HepG2 (cell line): ENCODE measurements around the gene GRAMD1A. TPM values are rescaled to one million over a fixed set of nuclear protein-coding genes. Genes with fewer than 3 reads are reported as not detected.
A peak's percentile ranks its signal among the peaks of the same experiment; 100 is the strongest.

Experiments used
- AGO1 ChIP-seq: fragments of 200-400 bp; formaldehyde crosslinking; IDR thresholded peaks from 2 replicates; pipeline ENCODE4 v1.6.1; 2017; ENCODE audit warnings: mild to moderate bottlenecking, low read depth, low read length, moderate library complexity; ENCODE audit not compliant: poor library complexity, severe bottlenecking
- FOXK2 ChIP-seq: fragments of 450-650 bp; IDR thresholded peaks from 2 replicates; pipeline ENCODE4 v1.6.1; 2016
- KDM2A ChIP-seq: sonication (generic); formaldehyde crosslinking; IDR thresholded peaks from 2 replicates; pipeline ENCODE4 v1.4.0; 2020; ENCODE audit warnings: low read depth, missing genetic modification reagents, borderline replicate concordance
- KLF6 ChIP-seq: IDR thresholded peaks from 2 replicates; pipeline ENCODE4 v1.8.0; 2016; ENCODE audit warnings: missing biosample characterization, missing genetic modification reagents
- MBNL3 ChIP-seq: fragments of 250-450 bp; sonication (Bioruptor Pico); conservative IDR thresholded peaks from 2 replicates; pipeline ENCODE4 v1.8.0; 2022; ENCODE audit warnings: mild to moderate bottlenecking, inconsistent platforms
- POLR2G ChIP-seq: fragments of 200-400 bp; formaldehyde crosslinking; IDR thresholded peaks from 2 replicates; pipeline ENCODE4 v1.6.1; 2018; ENCODE audit warnings: mild to moderate bottlenecking, low read depth, low read length, moderate library complexity
- SRSF1 ChIP-seq: fragments of 200-400 bp; formaldehyde crosslinking; optimal IDR thresholded peaks from 2 replicates; pipeline ENCODE3; 2017; ENCODE audit warnings: mild to moderate bottlenecking, low read depth, low read length, moderate library complexity
- ZBTB2 ChIP-seq: sonication (generic); formaldehyde crosslinking; IDR thresholded peaks from 2 replicates; pipeline ENCODE4 v1.8.0; 2022; ENCODE audit warnings: low read depth, missing genetic modification reagents
- ZFX ChIP-seq: sonication (generic); formaldehyde crosslinking; IDR thresholded peaks from 2 replicates; pipeline ENCODE4 v1.4.0; 2020; ENCODE audit warnings: mild to moderate bottlenecking, low read depth, missing genetic modification reagents, moderate library complexity
- ZNF3 ChIP-seq: IDR thresholded peaks from 2 replicates; pipeline ENCODE4 v1.7.0; 2017; ENCODE audit warnings: inconsistent platforms
- ZNF382 ChIP-seq: sonication (generic); formaldehyde crosslinking; IDR thresholded peaks from 2 replicates; pipeline ENCODE4 v1.5.0; 2020; ENCODE audit warnings: missing genetic modification reagents, mild to moderate bottlenecking, borderline replicate concordance
- ZNF574 ChIP-seq: sonication (generic); formaldehyde crosslinking; IDR thresholded peaks from 2 replicates; pipeline ENCODE4 v1.4.0; 2020; ENCODE audit warnings: missing genetic modification reagents
- polyA plus RNA-seq, 8 experiments: library from polyadenylated mRNA; depleted of rRNA in 3 of 8; stranded (reverse) in 7 of 8; unstranded in 1 of 8; fragments of >200 nt; fragmentation: Illumina TruSeq in 4 of 8; extraction: Trizol in 4 of 8; gene quantifications; 2 replicates each; pipeline versions ENCODE4 v1.2.1 to v1.2.3, GENCODE V29; 2011 to 2016; ENCODE audit warnings: low read depth in 4 of 8, missing spikeins in 1 of 8, mixed read lengths in 1 of 8; ENCODE audit not compliant: insufficient read depth in 1 of 8
- total RNA-seq, 5 experiments: library from RNA; depleted of rRNA; stranded (reverse); fragments of >200 nt; fragmentation: Illumina TruSeq; extraction: Trizol; gene quantifications; 2 replicates each; pipeline ENCODE4 v1.2.3, GENCODE V29; 2016; ENCODE audit warnings: low read depth in 1 of 5
- TF ChIP-seq, protein P1 (sequence below): sonication (generic); formaldehyde crosslinking; IDR thresholded peaks from 2 replicates; pipeline ENCODE4 v1.8.1; 2023; ENCODE audit warnings: mild to moderate bottlenecking, inconsistent platforms, moderate library complexity, missing genetic modification reagents, borderline replicate concordance
- TF ChIP-seq, protein P2 (sequence below): sonication (generic); formaldehyde crosslinking; IDR thresholded peaks from 2 replicates; pipeline ENCODE4 v1.8.1; 2023; ENCODE audit warnings: mild to moderate bottlenecking, moderate library complexity, missing genetic modification reagents
- TF ChIP-seq, protein P3 (sequence below): sonication (generic); formaldehyde crosslinking; IDR thresholded peaks from 2 replicates; pipeline ENCODE4 v1.8.0; 2022; ENCODE audit warnings: mild to moderate bottlenecking, missing genetic modification reagents, moderate library complexity

Gene GRAMD1A
- total and polyA plus RNA-seq, 2 of the 13 experiments (the other 11 are each of a cell fraction or from before 2014, with no cell fraction given): 14.7 to 181 TPM

- TF ChIP-seq AGO1: peak; percentile 62
- TF ChIP-seq, protein P1, sequence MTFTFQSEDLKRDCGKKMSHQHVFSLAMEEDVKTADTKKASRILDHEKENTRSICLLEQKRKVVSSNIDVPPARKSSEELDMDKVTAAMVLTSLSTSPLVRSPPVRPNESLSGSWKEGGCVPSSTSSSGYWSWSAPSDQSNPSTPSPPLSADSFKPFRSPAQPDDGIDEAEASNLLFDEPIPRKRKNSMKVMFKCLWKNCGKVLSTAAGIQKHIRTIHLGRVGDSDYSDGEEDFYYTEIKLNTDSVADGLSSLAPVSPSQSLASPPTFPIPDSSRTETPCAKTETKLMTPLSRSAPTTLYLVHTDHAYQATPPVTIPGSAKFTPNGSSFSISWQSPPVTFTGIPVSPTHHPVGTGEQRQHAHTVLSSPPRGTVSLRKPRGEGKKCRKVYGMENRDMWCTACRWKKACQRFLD (CRISPR knock-in tag): no peak
- TF ChIP-seq MBNL3 (CRISPR knock-in tag): no peak
- no peak for TF ChIP-seq KLF6 (CRISPR knock-in tag)
- peak; percentile 21; the same call in 1 of the 2 replicates for TF ChIP-seq ZNF574
- peak; percentile 81; the same call in 1 of the 2 replicates for TF ChIP-seq KDM2A (CRISPR knock-in tag)
- TF ChIP-seq ZNF382 (CRISPR knock-in tag): no peak
- TF ChIP-seq ZBTB2 (CRISPR knock-in tag): peak; percentile 80; the same call in 1 of the 2 replicates
- TF ChIP-seq, protein P2, sequence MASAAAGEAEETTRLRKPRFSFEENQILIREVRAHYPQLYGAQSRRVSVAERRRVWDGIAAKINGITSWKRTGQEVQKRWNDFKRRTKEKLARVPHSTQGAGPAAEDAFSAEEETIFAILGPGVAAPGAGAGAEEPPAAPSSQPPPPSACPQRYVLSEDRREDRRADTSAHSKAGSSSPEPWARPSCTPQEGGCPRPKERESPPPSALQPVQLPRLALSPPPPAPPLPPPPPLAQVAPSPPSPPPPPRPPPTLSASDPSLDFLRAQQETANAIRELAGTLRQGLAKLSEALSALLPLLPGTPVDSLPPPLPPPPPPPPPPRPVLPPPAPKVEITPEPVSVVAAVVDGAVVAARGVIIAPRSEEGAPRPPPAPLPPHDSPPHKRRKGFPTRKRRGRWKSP (CRISPR knock-in tag): 0 out of 2 replicates have a peak, but pooled peaks have one; percentile 31
- TF ChIP-seq, protein P3, sequence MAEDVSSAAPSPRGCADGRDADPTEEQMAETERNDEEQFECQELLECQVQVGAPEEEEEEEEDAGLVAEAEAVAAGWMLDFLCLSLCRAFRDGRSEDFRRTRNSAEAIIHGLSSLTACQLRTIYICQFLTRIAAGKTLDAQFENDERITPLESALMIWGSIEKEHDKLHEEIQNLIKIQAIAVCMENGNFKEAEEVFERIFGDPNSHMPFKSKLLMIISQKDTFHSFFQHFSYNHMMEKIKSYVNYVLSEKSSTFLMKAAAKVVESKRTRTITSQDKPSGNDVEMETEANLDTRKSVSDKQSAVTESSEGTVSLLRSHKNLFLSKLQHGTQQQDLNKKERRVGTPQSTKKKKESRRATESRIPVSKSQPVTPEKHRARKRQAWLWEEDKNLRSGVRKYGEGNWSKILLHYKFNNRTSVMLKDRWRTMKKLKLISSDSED: no peak
- TF ChIP-seq ZNF3 (CRISPR knock-in tag): no peak
- TF ChIP-seq FOXK2: no peak
- TF ChIP-seq POLR2G: peak; percentile 38
- TF ChIP-seq ZFX (CRISPR knock-in tag): peak; percentile 12; the same call in 1 of the 2 replicates
- TF ChIP-seq SRSF1: peak; percentile 32
Measured at GRCh38 chr19:35030257-35031071, 30.3 kb downstream of the GRAMD1A start, which contains the start of gene SCN1B (continued).
